ENCODE measurements around the gene ELF5.

- TF ChIP-seq CTCF (IDR thresholded peaks at IDR 0.05; ENCODE audit: extremely low read depth in 1 of 2, insufficient read depth in 1 of 2, low read depth in 1 of 2, low read length in 2 of 2) (no peak), JUN (IDR thresholded peaks at IDR 0.05; ENCODE audit: borderline replicate concordance, insufficient read depth, insufficient read length, low read depth) (no peak)
Measured at GRCh38 chr11:34461215-34461614, 52.4 kb downstream of the ELF5 start.

Data from endothelial cell of umbilical vein (primary cell).